ENCODE data around the gene NUDT22.

The NUDT22 gene

DNA sequence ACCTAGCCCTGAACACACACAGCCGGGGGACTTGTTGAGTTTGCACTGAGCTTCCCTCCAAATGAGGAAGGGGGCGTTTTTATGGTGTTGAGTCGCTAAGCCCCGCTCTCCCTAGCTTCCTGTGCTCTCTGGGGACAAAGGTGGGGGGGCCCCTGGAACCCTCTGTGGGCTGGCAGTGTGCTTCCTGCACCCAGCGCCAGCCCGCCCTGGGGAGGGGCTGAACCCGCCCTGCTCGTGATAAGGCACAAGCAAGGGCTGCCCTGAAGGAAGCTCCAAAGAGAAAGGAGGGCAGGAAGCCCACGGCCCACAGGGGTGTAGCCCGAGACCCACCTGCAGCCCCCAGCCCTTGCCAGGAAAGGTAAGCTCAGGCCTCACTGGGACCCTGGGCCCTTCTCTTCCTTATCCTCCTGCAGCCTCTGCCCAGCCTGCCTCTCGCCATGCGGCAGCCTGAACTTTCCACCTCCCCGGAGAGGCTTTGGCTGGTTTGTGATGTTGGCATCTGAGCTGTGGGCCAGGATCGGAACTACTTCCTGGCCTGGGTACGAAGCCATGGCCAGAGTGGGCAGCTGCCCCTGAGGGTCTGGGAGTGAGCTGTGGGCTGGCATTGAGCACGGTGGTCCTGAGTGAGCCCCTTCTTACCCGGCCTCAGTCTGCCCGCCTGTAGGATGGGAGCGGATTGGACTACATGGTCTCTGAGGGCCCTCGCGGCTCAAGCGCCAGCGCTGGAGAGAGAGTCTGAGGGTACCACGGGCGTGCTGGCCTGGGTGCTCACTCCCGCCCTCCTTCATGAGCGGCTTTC, 19.4 kb upstream of the NUDT22 start, which contains the start of gene FERMT3:
TSS of gene FERMT3 (plus strand) at position 265 of the 799 bp plus-strand sequence. CDS start 644 bp downstream, outside the sequence.
- no peaks in the 10 kb centered on the region for H3K4me1 ChIP-seq (ENCODE audit: control insufficient read depth, insufficient read depth, low read length)
- no peaks in the 10 kb centered on the region for H3K9me3 ChIP-seq (ENCODE audit: control insufficient read depth, low read length)
- peak within 1 kb of the TSS; percentile 8 for H3K27ac ChIP-seq (ENCODE audit: insufficient read depth, low read depth, low read length, poor library complexity, severe bottlenecking)
- 94 to 95% methylated on average over 27 of the region's 27 CpGs for WGBS, 2 experiments
- no peaks in the 10 kb centered on the region for H3K27me3 ChIP-seq (ENCODE audit: control insufficient read depth, insufficient read depth, low read length, poor library complexity, severe bottlenecking)
- peaks cover 23% of the 10 kb centered on the region for H3K36me3 ChIP-seq (ENCODE audit: control insufficient read depth, insufficient read depth, low read length)
- H3K4me3 ChIP-seq (ENCODE audit: insufficient read depth, low read depth, low read length): no peak within 1 kb of the TSS

DNA sequence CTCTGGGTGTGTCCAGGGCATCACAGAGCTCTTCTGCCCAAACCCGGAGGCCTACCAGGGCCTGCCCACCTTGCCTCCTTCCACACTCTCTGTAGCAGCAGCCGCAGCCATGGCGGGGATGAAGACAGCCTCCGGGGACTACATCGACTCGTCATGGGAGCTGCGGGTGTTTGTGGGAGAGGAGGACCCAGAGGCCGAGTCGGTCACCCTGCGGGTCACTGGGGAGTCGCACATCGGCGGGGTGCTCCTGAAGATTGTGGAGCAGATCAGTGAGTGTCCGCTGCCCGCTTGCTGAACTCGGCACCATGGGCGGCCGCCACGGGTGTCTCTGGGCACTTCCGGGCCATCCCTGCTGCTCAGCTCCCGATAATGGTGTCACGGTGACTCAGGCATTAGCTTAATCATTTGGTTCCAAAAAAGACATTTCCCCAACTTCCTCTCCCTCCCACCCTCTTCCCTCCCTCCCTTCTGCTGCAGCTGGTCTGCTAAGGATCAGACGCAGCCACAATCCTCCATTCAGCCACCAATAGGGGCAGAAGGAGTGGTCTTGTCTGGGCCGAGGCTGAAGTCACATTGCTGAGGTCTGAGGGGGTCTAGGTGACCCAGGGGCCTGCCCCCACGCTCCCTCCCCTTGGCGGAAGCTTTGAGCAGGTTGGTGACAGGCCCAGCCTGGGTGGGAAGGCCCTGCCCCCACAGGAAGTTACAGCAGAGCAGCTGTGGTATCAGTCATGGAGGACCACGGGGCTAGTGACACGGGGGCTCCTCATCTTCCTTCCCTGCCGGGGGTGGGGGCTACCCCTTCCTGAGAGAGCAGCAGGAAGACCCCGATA, 18.6 kb upstream of the NUDT22 start:
- Histone ChIP-seq H3K4me1 (ENCODE audit: control insufficient read depth, insufficient read depth, low read length) (no peaks in the 10 kb centered on the region), H3K9me3 (ENCODE audit: control insufficient read depth, low read length) (no peaks in the 10 kb centered on the region), H3K4me3 (ENCODE audit: insufficient read depth, low read depth, low read length) (no peak overlapping the region), H3K27ac (ENCODE audit: insufficient read depth, low read depth, low read length, poor library complexity, severe bottlenecking) (peak overlapping the region; percentile 8), H3K27me3 (ENCODE audit: control insufficient read depth, insufficient read depth, low read length, poor library complexity, severe bottlenecking) (no peaks in the 10 kb centered on the region), H3K36me3 (ENCODE audit: control insufficient read depth, insufficient read depth, low read length) (peaks cover 15% of the 10 kb centered on the region)
- WGBS, 2 experiments: 90 to 92% methylated on average over 30 of the region's 30 CpGs

DNA sequence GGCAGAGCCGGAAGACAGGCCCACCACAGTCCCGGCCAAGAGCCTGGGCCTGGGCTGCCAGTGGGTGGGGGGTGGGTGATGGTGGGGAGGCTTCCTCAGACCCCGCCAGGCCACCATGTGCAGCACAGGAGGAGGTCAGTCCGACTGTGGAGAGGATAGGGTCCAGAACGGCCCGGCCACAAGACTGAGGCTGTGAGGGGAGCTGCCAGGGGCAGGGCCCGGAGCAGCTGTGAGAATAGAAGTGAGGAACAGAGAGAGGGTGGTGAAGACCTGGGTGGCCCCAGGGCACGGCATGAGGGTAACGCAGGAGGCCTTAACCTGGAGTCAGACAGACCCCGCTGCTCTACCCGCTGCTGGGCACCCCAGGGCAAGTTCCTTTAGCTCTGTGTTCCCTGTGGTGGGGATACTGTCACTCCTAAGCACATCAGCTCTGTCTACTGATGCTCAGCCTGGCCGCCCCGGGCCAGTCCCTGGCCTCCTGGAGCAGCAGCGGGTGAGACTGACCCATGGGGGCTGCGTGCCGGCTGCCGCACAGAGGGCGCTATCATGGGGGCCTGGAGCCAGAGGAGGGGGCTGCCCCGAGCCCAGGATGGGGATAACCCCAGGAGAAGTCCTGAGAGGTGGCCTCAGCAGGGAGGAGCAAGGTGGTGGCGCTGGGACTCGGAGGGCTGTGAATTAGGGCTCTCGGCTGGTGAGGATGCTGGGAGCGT, 17.8 kb upstream of the NUDT22 start:
- H3K36me3 ChIP-seq (ENCODE audit: control insufficient read depth, insufficient read depth, low read length): peaks cover 11% of the 10 kb centered on the region
- H3K27me3 ChIP-seq (ENCODE audit: control insufficient read depth, insufficient read depth, low read length, poor library complexity, severe bottlenecking): no peaks in the 10 kb centered on the region
- H3K27ac ChIP-seq (ENCODE audit: insufficient read depth, low read depth, low read length, poor library complexity, severe bottlenecking): no peak overlapping the region
- H3K9me3 ChIP-seq (ENCODE audit: control insufficient read depth, low read length): no peaks in the 10 kb centered on the region
- H3K4me1 ChIP-seq (ENCODE audit: control insufficient read depth, insufficient read depth, low read length): no peaks in the 10 kb centered on the region
- 93 to 95% methylated on average over 23 of the region's 23 CpGs for WGBS, 2 experiments
- no peak overlapping the region for H3K4me3 ChIP-seq (ENCODE audit: insufficient read depth, low read depth, low read length)

DNA sequence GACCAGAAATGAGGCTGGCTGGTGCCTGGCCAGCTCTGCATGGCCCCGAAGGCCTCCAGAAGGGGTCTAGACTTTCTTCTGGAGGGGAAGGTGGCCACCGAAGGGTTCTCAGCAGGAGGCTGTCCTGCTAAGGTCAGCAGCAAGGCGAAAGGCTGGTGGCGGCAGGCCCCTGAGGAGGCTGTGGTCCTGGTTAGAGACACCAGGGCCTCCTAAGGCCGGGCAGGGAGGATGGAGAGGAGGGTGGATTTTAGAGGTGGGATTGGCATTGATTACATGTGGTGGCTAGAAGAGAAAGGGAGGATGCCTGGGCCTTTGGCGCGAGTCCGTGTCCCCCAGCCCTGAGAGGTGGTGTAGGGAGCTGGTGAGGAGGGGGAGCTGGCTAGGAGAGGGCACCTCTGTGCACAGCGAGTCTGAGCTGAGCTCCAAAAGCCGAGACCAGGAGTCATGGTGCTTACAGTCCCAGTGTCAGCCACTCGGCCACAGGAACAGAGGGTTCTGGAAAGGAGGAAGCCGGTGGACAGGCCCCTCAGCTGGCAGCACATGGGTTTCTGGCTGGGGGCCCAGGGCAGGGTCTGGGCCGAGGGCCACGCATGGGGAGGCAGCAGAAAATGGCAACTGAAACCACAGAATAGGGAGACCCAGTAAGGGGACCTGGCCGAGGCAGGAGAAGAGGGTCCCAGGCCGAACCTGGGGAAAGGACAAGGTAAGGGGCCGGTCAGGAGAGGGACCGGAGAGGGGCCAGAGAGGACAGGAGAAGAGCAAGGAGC, 17.1 kb upstream of the NUDT22 start:
- Histone ChIP-seq H3K27ac (ENCODE audit: insufficient read depth, low read depth, low read length, poor library complexity, severe bottlenecking) (no peak overlapping the region), H3K4me3 (ENCODE audit: insufficient read depth, low read depth, low read length) (no peak overlapping the region), H3K4me1 (ENCODE audit: control insufficient read depth, insufficient read depth, low read length) (no peaks in the 10 kb centered on the region), H3K9me3 (ENCODE audit: control insufficient read depth, low read length) (no peaks in the 10 kb centered on the region), H3K36me3 (ENCODE audit: control insufficient read depth, insufficient read depth, low read length) (peaks cover 6% of the 10 kb centered on the region), H3K27me3 (ENCODE audit: control insufficient read depth, insufficient read depth, low read length, poor library complexity, severe bottlenecking) (no peaks in the 10 kb centered on the region)
- 89 to 91% methylated on average over 18 of the region's 18 CpGs for WGBS, 2 experiments

DNA sequence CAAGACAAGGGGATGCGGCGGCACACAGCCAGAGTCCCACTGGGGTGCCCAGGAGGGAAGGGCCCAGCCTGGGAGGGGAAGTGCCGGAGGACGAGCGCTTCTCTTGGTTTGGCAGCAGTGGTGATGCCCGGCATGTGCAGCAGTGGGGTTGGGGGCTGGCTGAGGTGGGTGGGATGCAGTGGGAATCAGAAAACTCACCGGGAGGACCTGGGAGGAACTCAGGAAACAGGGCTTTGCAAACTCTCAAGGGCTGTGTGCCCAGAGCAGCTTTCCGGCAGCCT, 16.6 kb upstream of the NUDT22 start:
- Histone ChIP-seq H3K4me1 (ENCODE audit: control insufficient read depth, insufficient read depth, low read length) (no peaks in the 10 kb centered on the region), H3K27ac (ENCODE audit: insufficient read depth, low read depth, low read length, poor library complexity, severe bottlenecking) (no peak overlapping the region), H3K36me3 (ENCODE audit: control insufficient read depth, insufficient read depth, low read length) (peaks cover 5% of the 10 kb centered on the region), H3K4me3 (ENCODE audit: insufficient read depth, low read depth, low read length) (no peak overlapping the region), H3K27me3 (ENCODE audit: control insufficient read depth, insufficient read depth, low read length, poor library complexity, severe bottlenecking) (no peaks in the 10 kb centered on the region), H3K9me3 (ENCODE audit: control insufficient read depth, low read length) (no peaks in the 10 kb centered on the region)
- WGBS, 2 experiments: 91 to 93% methylated on average over 8 of the region's 8 CpGs

DNA sequence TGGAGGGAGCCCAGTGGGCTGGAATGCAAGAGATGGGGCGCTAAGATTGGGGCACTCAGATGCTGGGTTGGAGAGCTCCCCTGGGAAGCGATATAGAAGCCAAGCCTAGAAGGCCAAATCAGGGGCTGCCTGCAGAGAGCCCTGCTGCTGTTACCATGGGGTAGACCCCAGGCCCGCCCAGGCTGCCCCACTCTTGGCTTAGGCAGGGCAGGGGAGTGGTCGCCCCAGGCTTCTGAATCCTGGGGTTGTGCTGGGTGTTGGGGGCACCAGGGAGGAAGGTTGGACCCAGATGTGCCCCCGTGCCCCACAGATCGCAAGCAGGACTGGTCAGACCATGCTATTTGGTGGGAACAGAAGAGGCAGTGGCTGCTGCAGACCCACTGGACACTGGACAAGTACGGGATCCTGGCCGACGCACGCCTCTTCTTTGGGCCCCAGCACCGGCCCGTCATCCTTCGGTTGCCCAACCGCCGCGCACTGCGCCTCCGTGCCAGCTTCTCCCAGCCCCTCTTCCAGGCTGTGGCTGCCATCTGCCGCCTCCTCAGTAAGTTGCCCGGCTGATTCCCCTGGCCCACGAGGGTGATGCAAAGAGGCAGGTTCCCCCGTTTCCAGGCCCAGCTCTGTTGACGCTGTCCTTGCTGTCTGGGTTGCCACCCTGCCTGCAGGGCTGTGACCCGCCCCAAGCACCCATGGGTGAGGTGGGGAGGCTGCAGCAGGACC, 15.6 kb upstream of the NUDT22 start:
- Histone ChIP-seq H3K27ac (ENCODE audit: insufficient read depth, low read depth, low read length, poor library complexity, severe bottlenecking) (no peak overlapping the region), H3K4me3 (ENCODE audit: insufficient read depth, low read depth, low read length) (no peak overlapping the region), H3K36me3 (ENCODE audit: control insufficient read depth, insufficient read depth, low read length) (peaks cover 1% of the 10 kb centered on the region), H3K4me1 (ENCODE audit: control insufficient read depth, insufficient read depth, low read length) (no peaks in the 10 kb centered on the region), H3K27me3 (ENCODE audit: control insufficient read depth, insufficient read depth, low read length, poor library complexity, severe bottlenecking) (no peaks in the 10 kb centered on the region), H3K9me3 (ENCODE audit: control insufficient read depth, low read length) (no peaks in the 10 kb centered on the region)
- WGBS, 2 experiments: 95 to 96% methylated on average over 24 of the region's 24 CpGs

DNA sequence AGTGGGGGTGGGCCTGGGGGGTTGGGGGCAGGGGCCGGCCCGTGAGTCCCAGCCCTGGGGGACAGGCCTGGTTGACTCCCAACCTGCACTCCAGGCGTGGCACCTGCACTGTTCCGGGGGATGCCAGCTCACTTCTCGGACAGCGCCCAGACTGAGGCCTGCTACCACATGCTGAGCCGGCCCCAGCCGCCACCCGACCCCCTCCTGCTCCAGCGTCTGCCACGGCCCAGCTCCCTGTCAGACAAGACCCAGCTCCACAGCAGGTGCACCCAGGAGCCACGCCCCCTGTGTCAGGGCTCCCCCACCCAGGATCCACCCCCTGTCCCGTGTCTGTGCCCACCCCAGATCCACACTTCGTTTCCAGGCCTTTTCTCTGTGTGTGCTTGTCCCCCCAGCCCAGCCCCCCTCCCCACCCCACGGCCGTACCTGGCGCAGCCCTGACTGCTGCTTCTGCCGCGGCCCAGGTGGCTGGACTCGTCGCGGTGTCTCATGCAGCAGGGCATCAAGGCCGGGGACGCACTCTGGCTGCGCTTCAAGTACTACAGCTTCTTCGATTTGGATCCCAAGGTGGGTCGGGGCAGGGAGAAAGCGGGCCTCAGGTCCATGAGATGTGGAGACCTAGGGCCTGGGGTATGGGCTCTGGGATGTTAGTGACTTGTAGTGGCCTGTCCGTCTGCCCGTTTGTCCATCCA, 14.7 kb upstream of the NUDT22 start:
- Histone ChIP-seq H3K4me1 (ENCODE audit: control insufficient read depth, insufficient read depth, low read length) (no peaks in the 10 kb centered on the region), H3K27me3 (ENCODE audit: control insufficient read depth, insufficient read depth, low read length, poor library complexity, severe bottlenecking) (no peaks in the 10 kb centered on the region), H3K9me3 (ENCODE audit: control insufficient read depth, low read length) (no peaks in the 10 kb centered on the region), H3K4me3 (ENCODE audit: insufficient read depth, low read depth, low read length) (no peak overlapping the region), H3K36me3 (ENCODE audit: control insufficient read depth, insufficient read depth, low read length) (no peaks in the 10 kb centered on the region), H3K27ac (ENCODE audit: insufficient read depth, low read depth, low read length, poor library complexity, severe bottlenecking) (no peak overlapping the region)
- WGBS, 2 experiments: 94 to 95% methylated on average over 30 of the region's 30 CpGs

DNA sequence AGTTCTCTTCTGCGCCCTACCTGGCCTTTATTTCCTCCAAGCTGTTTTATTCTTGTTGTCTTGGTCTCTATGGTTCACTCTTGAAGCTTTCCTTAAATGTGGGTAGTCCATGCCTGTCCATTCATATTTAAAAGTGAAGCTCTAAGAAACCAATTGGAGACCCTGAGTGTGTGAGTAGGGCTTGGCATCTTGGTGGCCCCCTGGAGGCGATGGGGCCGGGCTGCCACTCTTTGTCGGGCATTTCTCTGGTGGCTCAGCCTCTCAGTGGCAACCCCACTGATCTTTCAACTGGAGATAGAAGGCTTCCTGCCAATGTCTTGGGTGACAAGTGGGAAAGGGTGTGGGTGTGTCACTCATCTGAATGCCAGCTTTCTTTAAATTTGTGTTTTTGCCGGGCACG, 9.2 kb upstream of the NUDT22 start:
- Histone ChIP-seq H3K9me3 (ENCODE audit: control insufficient read depth, low read length) (no peaks in the 10 kb centered on the region), H3K27me3 (ENCODE audit: control insufficient read depth, insufficient read depth, low read length, poor library complexity, severe bottlenecking) (no peaks in the 10 kb centered on the region), H3K27ac (ENCODE audit: insufficient read depth, low read depth, low read length, poor library complexity, severe bottlenecking) (no peak overlapping the region), H3K4me3 (ENCODE audit: insufficient read depth, low read depth, low read length) (no peak overlapping the region), H3K4me1 (ENCODE audit: control insufficient read depth, insufficient read depth, low read length) (no peaks in the 10 kb centered on the region), H3K36me3 (ENCODE audit: control insufficient read depth, insufficient read depth, low read length) (no peaks in the 10 kb centered on the region)
- 85 to 92% methylated on average over 6 of the region's 6 CpGs for WGBS, 2 experiments

All from ectodermal cell (in vitro differentiated cells).